ENCODE data around the gene SPATA20.

The SPATA20 gene

DNA sequence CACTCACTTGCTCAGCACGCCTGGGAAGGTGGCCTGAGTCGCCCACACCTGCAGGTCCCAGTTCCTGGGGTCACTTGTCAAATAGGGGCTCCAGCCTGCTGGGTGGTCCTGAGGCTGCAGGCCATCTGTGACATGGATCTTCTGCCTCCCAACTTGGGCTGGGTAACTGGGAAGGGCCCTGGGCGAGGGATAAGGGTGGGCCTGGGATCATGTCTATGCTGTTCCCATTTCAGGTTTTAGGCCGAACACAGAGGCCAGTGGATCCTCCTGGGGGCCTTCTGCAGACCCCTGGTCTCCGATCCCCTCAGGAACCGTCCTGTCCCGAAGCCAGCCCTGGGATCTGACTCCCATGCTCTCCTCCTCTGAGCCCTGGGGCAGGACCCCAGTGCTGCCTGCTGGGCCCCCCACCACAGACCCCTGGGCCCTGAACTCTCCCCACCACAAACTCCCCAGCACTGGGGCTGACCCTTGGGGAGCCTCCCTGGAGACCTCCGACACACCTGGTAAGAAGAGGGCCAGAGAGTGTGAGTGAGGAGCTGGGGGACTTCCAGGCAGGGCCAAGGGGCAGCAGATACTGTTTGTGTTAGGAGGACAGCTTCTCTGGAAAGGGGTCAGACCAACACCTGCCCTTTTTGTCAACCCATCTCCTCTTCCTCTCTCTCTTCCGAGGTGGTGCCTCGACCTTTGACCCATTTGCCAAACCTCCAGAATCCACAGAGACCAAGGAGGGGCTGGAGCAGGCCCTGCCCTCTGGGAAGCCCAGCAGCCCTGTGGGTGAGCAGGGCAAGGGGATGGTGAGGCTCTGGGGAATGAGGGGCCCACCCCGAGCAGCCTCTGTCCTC is 6.2 kb upstream of the SPATA20 start:
- no peak for DNase-seq

DNA sequence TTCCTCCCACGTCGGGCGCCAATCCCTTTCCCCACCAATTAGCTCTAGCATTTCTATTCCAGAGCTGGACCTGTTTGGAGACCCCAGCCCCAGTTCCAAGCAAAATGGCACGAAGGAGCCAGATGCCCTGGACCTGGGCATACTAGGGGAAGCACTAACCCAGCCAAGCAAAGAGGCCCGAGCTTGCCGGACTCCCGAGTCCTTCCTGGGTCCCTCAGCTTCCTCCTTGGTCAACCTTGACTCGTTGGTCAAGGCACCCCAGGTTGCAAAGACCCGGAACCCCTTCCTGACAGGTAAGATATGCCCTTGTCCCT is 5.6 kb upstream of the SPATA20 start:
- DNase-seq: no peak

DNA sequence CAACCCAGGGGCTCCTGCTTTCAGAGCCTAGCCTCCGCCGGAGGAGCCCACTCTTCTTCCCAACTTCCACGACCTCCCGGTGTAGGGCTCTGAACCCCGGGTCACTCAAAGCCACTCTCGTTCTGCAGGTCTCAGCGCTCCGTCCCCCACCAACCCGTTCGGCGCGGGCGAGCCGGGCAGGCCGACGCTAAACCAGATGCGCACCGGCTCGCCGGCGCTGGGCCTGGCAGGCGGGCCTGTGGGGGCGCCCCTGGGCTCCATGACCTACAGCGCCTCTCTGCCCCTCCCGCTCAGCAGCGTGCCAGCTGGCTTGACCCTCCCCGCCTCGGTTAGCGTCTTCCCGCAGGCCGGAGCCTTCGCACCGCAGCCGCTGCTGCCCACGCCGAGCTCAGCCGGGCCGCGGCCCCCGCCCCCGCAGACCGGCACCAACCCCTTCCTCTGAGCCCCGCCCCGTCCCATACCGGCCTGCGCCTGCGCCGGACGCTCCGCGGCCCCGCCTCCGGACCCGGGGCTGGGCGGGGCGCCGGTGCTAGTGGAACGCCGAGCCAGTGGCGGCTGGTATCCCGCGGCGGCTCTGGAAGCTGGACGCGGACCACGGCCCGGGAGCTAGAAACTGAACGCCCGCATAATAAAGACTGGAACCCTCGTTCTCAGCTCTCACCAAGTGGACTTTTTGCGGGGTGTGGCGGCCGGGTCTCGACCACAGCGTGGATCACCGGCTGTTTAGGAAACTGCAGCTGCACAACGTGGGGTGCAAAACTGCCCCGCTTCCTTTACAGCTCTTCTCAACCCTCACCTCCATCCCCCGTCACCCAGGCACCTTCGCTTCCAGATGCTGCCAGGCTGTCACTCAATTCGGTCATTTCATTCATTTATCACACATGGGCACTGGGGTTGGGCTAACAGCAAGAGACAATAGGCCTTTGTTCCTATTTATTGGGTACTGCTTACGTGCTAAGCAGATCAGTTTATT is 5.0 kb upstream of the SPATA20 start:
- DNase-seq: peak; percentile 46

DNA sequence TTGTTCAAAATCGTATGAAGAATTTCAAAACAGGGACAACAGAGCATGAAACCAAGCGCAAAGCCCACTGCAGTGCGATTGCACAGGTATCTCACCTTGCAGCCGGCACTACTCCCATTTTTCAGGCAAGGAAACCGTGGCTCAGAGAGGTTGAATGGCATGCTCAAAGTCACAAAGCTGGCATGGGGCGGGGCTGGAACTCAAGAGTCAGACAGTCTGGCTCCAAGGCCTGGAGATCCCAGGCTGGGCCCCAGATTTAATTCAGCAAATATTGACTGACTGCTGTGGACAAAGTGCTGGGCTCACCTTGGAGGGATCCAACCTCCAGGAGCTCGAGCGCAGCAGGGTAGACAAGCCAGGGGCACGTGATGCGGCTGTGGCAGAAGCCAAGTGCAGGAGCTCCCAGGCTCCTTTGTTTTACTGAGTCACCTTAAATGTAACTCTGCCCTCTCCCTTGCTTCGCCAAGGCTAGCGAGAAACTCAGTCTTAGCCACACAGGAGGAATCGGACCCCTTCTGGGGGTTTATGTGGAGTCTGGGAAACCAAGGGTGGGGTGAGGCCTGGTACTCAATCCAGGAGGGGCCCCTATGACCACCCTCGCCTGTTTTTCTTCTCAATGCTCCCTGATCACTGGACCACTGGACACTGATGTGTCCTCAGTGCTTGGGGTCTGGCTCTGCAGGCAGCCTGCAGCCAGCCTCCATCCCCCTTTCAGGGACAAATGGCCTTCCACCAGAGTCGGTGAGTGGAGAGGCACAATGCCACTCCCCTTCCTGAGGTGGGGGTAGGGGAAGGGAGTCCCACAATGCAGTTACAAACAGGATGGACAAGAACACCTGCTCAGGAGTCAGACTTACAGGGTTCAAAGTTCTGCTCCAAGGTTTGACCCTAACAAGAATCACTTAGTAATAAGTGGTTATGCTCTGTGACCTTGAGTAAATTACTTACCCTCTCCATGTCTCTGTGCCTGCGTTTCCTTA is 3.9 kb upstream of the SPATA20 start:
- no peak for DNase-seq

DNA sequence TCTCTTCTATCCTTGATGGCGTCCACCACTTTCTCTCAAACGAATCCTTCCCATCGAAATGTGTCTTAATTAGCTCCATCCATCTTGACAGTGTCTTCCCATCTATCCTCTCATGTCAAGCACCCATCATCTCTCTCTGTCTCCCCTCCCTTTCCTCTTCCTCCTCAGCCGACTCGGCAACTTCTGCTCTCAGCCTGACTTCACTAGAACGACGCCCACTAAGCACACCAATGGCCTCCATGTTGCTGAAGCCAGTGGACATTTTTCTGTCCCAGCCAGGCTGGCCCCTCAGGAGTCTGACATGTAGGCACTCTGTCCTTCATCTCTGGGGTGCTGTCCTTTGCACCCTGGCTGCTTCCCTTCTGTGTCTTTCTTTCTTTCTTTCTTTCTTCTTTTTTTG is 2.5 kb upstream of the SPATA20 start:
- no peak for DNase-seq

DNA sequence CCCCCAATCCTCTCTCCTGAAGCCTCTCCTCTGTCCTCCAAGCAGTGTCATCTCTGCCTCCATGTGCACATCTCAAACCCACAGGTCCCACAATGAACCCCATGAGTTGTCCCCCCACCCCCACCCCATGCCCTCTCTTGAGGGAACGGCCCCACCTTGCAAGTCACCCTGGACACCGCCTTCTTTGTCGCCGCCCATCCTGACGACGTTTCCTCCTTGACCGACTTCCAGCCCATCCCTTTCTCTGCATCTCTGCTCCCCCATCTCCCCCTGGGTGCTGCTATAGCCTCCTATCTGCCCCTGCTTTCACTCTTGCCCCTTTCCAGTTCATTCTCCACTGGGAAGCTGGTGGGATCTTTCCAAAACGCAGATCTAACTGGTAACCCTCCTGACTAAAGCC is 1.7 kb upstream of the SPATA20 start:
- DNase-seq: no peak

DNA sequence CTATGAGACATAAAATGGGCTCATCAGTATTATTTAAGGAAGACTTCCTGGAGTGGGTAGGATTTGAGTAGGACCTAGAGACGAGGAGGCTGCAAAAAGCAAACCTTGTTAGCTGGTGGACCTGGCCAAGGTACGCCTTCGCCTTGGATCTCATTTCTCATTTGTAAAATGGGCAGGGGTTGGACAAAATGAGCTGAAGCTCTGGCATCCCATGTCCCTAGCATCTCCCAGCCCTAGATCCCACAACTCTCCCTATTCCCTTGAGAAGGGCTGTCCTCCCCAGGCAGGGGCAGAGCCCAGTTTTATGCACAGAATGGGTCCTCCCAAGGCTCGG is 306 bp upstream of the SPATA20 start:
- DNase-seq: no peak

GRCh38 chr17:50547736-50548083 is 736 bp downstream of the SPATA20 start:
- DNase-seq: no peak

GRCh38 chr17:50548831-50549230 is 1.9 kb downstream of the SPATA20 start:
- no peak for DNase-seq

- DNase-seq: no peak
Observed at GRCh38 chr17:50549256-50549941, 2.4 kb downstream of the SPATA20 start.

DNA sequence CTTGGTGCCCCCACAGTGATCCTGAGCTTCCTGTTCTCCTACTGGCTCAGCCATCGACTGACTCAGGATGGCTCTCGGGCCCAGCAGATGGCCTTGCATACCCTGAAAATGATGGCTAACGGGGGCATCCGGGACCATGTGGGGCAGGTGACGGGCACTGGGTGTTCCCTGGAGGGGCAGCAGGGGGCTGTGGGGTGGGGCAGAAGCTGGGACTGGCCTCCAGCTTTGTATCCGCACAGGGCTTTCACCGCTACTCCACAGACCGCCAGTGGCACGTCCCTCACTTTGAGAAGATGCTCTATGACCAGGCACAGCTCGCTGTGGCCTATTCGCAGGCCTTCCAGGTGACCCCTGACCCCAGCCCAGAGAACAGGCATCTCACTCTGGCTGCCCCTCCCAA is 3.0 kb downstream of the SPATA20 start:
- DNase-seq: no peak

DNA sequence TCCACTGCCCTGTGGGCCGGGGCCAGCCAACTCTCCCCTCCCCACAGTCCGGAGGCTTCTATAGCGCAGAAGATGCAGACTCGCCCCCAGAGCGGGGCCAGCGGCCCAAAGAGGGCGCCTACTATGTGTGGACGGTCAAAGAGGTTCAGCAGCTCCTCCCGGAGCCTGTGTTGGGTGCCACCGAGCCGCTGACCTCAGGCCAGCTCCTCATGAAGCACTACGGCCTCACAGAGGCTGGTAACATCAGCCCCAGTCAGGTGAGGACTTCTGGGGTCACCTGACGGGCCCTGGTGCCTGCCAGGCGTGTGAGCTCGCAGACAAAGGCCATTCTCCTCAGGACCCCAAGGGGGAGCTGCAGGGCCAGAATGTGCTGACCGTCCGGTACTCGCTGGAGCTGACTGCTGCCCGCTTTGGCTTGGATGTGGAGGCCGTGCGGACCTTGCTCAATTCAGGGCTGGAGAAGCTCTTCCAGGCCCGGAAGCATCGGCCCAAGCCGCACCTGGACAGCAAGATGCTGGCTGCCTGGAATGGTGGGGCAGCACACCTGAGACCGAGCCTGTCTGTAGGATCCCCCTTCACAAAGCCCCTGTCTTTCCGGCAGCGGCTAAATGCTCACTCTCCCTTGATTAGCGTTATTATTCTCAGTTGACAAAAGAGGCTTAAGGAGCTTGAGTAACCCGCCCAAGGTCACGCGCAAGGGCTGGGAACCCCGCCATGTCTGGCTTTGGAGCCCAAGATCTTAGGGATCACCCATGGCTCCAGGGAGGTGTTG is 3.9 kb downstream of the SPATA20 start:
- DNase-seq: peak; percentile 56

- no peak for DNase-seq
Observed at GRCh38 chr17:50551433-50551815, 4.5 kb downstream of the SPATA20 start.

DNA sequence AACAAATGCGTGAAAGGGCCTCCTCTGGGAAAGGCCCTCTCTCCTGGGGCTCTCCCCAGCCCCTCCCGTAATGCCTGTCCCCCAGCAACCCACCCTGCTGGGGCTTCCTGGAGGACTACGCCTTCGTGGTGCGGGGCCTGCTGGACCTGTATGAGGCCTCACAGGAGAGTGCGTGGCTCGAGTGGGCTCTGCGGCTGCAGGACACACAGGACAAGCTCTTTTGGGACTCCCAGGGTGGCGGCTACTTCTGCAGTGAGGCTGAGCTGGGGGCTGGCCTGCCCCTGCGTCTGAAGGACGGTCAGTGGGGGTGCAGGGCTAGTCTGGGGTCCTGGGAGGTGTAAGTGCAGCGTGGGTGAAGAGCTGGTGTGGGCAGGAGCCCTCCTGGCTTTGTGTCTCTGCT is 4.9 kb downstream of the SPATA20 start:
- no peak for DNase-seq

DNA sequence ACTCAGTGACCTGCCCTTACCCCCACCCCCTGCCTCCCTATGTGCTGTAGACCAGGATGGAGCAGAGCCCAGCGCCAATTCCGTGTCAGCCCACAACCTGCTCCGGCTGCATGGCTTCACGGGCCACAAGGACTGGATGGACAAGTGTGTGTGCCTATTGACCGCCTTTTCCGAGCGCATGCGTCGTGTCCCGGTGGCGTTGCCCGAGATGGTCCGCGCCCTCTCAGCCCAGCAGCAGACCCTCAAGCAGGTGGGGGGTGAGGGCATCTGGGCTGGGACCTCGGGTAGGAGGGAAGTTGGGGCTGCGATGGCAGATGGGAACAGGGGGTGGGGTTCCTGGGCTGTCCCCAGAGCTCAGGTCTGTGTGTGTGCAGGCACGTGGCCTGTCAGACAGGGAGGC is 7.2 kb downstream of the SPATA20 start:
- DNase-seq: no peak

GRCh38 chr17:50556803-50557202 is 9.8 kb downstream of the SPATA20 start:
- DNase-seq: peak; percentile 20

GRCh38 chr17:50557630-50558029 is 10.7 kb downstream of the SPATA20 start:
- DNase-seq: peak; percentile 45

- DNase-seq: peak; percentile 46
Observed at GRCh38 chr17:50558091-50558490, 11.1 kb downstream of the SPATA20 start.

GRCh38 chr17:50558581-50558940 is 11.6 kb downstream of the SPATA20 start:
- no peak for DNase-seq

- DNase-seq: no peak
Observed at GRCh38 chr17:50558941-50559614, 12.1 kb downstream of the SPATA20 start.

- DNase-seq: peak; percentile 20
Observed at GRCh38 chr17:50559674-50560184, 12.8 kb downstream of the SPATA20 start.

Data from NCI-H1694 treated with DMSO at 0.1 percent for 48 hours (cell line).